ENCODE data around the gene C19orf18. TPM values are rescaled to one million over a fixed set of nuclear protein-coding genes. Genes with fewer than 3 reads are reported as not detected.

C19orf18 gene
- total RNA-seq, 1 experiment from 2014 or later: 0.98 TPM

DNA sequence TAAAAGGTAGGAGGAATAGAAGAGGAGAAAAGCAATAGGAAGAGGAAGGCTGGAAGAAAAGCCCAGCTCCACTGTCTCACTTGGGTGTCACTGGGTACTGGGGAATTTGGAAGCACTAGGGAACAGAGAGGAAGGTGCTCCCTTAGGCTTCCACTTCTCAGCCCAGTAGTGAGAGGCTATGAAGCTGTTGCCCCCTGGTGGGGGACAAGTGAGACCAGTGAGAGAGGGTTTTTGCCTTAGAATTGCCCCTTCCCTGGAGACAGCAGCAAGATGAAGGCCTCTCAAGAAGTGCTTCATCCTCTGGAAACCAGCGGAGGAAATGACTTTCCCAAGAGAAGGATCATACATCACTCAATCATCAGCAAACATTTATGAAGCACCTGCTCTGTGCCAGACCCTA lies 33.0 kb upstream of the C19orf18 start:
- ATAC-seq: no peak
- intact Hi-C loops (cut with micrococcal nuclease; ENCODE audit: unreplicated experiment): no loop called here
- POLR2A ChIA-PET: no interaction called here

DNA sequence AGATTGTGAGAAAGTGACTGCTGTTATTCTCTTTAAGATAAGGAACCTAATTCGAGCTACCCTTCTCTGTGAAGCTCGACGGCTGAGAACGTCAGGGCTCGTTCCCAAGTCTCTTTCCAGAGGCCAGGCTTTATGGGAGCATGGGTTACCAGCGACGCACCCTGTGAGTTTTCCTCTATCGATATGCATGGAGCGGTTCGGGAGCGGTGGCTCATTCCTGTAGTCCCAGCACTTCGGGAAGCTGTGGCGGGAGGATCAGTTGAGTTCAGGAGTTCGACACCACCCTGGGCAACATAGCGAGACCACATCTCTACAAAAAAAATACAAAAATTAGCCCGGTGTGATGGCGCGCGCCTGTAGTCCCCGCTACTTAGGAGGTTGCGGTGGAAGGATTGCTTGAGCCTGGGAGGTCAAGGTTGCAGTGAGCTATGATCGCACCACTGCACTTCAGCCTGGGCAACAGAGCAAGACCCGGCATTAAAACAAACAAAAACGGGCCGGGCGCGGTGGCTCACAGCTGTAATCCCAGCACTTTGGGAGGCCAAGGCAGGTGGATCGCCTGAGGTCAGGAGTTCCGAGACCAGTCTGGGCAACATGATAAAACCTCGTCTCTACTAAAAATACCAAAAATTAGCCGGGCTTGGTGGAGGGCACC lies 29.0 kb upstream of the C19orf18 start:
- Histone ChIP-seq H3K9me3 (ENCODE audit: control insufficient read depth, insufficient read depth, low read depth, low read length) (peaks cover 59% of the 10 kb centered on the region; the same call in 1 of the 2 replicates), H3K4me3 (ENCODE audit: low read depth in 2 of 2, low read length in 2 of 2) (peak overlapping the region; percentile 71 to 90), H3K27me3 (ENCODE audit: control insufficient read depth, insufficient read depth, low read length) (no peaks in the 10 kb centered on the region), H3K4me1 (ENCODE audit: control insufficient read depth, insufficient read depth, low read length) (no peaks in the 10 kb centered on the region), H3K27ac (ENCODE audit: low read length) (peak overlapping the region; percentile 85), H3K36me3 (ENCODE audit: control insufficient read depth, insufficient read depth, low read length) (peaks cover 3% of the 10 kb centered on the region; the same call in 1 of the 2 replicates)
- BruUV-seq (replicated peaks): no TSS peak
- in situ Hi-C loops (cut with HindIII; ENCODE audit: low pct_unique_long_range_greater_than_20kb, low sequenced_read_pairs) (no loop called here), intact Hi-C loops (cut with micrococcal nuclease; ENCODE audit: unreplicated experiment) (no loop called here)
- DNase-seq (ENCODE audit: low read depth, low spot score) (no peak), ATAC-seq (0 out of 2 replicates have a peak, but pooled peaks have one; percentile 2)
- TF ChIP-seq SIN3A (IDR thresholded peaks at IDR 0.05; ENCODE audit: borderline replicate concordance, insufficient read depth, low read depth, low read length) (no peak), TCF7L2 (IDR thresholded peaks at IDR 0.05; ENCODE audit: low read depth, low read length) (no peak), POLR2AphosphoS5 (IDR thresholded peaks at IDR 0.05; ENCODE audit: low read depth, low read length) (no peak)
- TF ChIP-seq, protein P1, sequence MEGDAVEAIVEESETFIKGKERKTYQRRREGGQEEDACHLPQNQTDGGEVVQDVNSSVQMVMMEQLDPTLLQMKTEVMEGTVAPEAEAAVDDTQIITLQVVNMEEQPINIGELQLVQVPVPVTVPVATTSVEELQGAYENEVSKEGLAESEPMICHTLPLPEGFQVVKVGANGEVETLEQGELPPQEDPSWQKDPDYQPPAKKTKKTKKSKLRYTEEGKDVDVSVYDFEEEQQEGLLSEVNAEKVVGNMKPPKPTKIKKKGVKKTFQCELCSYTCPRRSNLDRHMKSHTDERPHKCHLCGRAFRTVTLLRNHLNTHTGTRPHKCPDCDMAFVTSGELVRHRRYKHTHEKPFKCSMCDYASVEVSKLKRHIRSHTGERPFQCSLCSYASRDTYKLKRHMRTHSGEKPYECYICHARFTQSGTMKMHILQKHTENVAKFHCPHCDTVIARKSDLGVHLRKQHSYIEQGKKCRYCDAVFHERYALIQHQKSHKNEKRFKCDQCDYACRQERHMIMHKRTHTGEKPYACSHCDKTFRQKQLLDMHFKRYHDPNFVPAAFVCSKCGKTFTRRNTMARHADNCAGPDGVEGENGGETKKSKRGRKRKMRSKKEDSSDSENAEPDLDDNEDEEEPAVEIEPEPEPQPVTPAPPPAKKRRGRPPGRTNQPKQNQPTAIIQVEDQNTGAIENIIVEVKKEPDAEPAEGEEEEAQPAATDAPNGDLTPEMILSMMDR (IDR thresholded peaks at IDR 0.05): no peak
- TF ChIP-seq, protein P2, sequence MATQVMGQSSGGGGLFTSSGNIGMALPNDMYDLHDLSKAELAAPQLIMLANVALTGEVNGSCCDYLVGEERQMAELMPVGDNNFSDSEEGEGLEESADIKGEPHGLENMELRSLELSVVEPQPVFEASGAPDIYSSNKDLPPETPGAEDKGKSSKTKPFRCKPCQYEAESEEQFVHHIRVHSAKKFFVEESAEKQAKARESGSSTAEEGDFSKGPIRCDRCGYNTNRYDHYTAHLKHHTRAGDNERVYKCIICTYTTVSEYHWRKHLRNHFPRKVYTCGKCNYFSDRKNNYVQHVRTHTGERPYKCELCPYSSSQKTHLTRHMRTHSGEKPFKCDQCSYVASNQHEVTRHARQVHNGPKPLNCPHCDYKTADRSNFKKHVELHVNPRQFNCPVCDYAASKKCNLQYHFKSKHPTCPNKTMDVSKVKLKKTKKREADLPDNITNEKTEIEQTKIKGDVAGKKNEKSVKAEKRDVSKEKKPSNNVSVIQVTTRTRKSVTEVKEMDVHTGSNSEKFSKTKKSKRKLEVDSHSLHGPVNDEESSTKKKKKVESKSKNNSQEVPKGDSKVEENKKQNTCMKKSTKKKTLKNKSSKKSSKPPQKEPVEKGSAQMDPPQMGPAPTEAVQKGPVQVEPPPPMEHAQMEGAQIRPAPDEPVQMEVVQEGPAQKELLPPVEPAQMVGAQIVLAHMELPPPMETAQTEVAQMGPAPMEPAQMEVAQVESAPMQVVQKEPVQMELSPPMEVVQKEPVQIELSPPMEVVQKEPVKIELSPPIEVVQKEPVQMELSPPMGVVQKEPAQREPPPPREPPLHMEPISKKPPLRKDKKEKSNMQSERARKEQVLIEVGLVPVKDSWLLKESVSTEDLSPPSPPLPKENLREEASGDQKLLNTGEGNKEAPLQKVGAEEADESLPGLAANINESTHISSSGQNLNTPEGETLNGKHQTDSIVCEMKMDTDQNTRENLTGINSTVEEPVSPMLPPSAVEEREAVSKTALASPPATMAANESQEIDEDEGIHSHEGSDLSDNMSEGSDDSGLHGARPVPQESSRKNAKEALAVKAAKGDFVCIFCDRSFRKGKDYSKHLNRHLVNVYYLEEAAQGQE (IDR thresholded peaks at IDR 0.05; ENCODE audit: insufficient read depth in 1 of 2, low read depth in 2 of 2, low read length in 1 of 2): no peak
- ChIA-PET POLR2A (interaction anchor here (0.5 kb wide), 1 partner anchor 151 kb away, joined by 5 read pairs; no protein-coding TSS in a partner anchor), CTCF (interaction anchor here (0.6 kb wide), 1 partner anchor 149 kb away, joined by 3 read pairs; no protein-coding TSS in a partner anchor)

More for the DNA sequence above, 33.0 kb upstream of the C19orf18 start:
- Histone ChIP-seq H3K36me3 (ENCODE audit: control insufficient read depth, insufficient read depth, low read length) (0 out of 2 replicates have a peak, but pooled peaks cover 3% of the 10 kb centered on the region), H3K27ac (ENCODE audit: low read length) (no peak overlapping the region), H3K9me3 (ENCODE audit: control insufficient read depth, insufficient read depth, low read depth, low read length) (peaks cover 36% of the 10 kb centered on the region; the same call in 1 of the 2 replicates), H3K4me3 (ENCODE audit: low read depth in 2 of 2, low read length in 2 of 2) (no peak overlapping the region), H3K27me3 (ENCODE audit: control insufficient read depth, insufficient read depth, low read length) (no peaks in the 10 kb centered on the region), H3K4me1 (ENCODE audit: control insufficient read depth, insufficient read depth, low read length) (no peaks in the 10 kb centered on the region)
- TF ChIP-seq POLR2AphosphoS5 (IDR thresholded peaks at IDR 0.05; ENCODE audit: low read depth, low read length): no peak
- TF ChIP-seq, protein P1 (IDR thresholded peaks at IDR 0.05): no peak
- no TSS peak for BruUV-seq (replicated peaks)
- no peak for DNase-seq (ENCODE audit: low read depth, low spot score)
- in situ Hi-C loops (cut with HindIII; ENCODE audit: low pct_unique_long_range_greater_than_20kb, low sequenced_read_pairs): no loop called here
- CTCF ChIA-PET: no interaction called here
